GM19351 (cell line): ENCODE data around the gene CAV3.

Source experiments
- ATAC-seq: cut with Tn5 transposase; IDR thresholded peaks from one replicate; pipeline ENCODE4 v1.9.1; 2021; ENCODE audit warnings: mild to moderate bottlenecking, moderate library complexity; ENCODE audit not compliant: unreplicated experiment

CAV3 gene

GRCh38 chr3:8734137-8734878, 706 bp downstream of the CAV3 start:
- ATAC-seq = no peak

- no peak for ATAC-seq
Observed at GRCh38 chr3:8734908-8735307, 1.3 kb downstream of the CAV3 start.

- ATAC-seq = no peak
Observed at GRCh38 chr3:8736436-8736835, 2.8 kb downstream of the CAV3 start.

- no peak for ATAC-seq
Observed at GRCh38 chr3:8737301-8737700, 3.7 kb downstream of the CAV3 start.

- ATAC-seq = no peak
Observed at GRCh38 chr3:8737823-8738222, 4.2 kb downstream of the CAV3 start.

- no peak for ATAC-seq
Observed at GRCh38 chr3:8738639-8739038, 5.0 kb downstream of the CAV3 start.

GRCh38 chr3:8739757-8740504, 6.3 kb downstream of the CAV3 start:
- no peak for ATAC-seq

- no peak for ATAC-seq
Observed at GRCh38 chr3:8741581-8742261, 8.1 kb downstream of the CAV3 start.

GRCh38 chr3:8743021-8743601, 9.5 kb downstream of the CAV3 start:
- ATAC-seq = no peak

GRCh38 chr3:8743911-8744310, 10.3 kb downstream of the CAV3 start:
- no peak for ATAC-seq

DNA sequence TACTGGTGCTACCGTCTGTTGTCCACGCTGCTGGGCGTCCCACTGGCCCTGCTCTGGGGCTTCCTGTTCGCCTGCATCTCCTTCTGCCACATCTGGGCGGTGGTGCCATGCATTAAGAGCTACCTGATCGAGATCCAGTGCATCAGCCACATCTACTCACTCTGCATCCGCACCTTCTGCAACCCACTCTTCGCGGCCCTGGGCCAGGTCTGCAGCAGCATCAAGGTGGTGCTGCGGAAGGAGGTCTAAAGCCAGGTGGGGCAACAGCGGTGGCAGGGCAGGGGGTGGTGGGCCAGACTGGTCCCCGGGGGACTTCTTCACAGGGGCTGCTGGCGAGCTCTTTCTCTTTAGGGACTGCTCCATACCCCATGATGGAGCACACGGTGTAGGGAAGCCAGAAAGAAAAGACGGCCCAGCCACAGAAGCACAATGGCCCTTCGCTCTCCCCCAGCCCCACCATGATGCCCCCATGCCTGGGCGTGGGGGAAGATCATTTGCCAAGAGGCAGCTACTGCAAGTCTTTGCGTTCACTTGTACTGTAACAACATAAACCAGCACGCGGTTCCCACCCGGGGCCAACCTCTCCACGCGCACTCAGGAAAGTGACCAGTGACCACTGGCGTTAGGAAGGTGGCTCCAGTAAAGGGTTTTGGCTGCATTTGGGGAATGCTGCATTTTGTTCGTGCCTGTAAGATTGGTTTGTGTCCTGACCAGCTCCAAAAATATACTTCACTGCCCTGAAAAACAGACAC, 12.2 kb downstream of the CAV3 start:
- ATAC-seq = no peak

- no peak for ATAC-seq
Observed at GRCh38 chr3:8746780-8747345, 13.3 kb downstream of the CAV3 start.

DNA sequence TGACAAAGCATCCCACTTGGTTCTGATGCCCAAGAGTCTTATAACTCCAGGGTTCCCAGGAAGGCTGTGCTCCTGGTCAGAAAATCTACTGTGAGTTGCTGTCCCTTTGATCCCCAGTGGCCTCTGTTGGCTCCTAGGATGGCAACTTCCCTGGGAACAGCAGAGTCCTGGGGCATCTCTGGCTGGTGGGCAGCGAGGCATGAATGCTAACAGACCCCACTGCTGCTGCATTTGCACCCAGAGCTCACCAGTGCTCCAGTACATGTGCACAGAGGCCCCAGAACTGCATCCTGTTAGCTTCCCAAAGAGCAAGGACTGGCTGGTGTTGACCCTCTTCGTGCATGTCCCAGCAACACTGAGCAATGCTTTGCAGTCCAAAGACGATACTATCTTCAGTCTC, 15.7 kb downstream of the CAV3 start:
- ATAC-seq = no peak

DNA sequence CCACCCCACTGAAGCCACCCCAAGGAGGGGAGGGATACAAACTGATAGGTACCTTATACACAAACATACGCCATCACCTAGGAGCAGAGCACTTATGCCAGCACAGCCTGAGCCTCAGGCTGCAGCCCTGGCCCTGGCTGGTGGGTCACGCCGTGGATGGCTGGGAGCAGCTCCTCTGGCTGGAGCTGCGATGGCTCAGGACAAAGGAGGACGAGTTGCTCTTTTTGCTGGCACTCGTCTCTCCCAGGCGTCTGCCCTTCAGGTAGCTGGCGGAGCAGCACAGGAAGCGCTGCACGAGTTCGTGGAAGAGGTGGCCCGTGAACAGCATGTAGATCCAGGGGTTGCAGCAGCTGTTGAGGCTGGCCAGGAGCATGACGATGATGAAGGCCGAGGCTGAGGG, 19.2 kb downstream of the CAV3 start:
- ATAC-seq = no peak

- ATAC-seq = no peak
Observed at GRCh38 chr3:8755097-8755496, 21.5 kb downstream of the CAV3 start.

DNA sequence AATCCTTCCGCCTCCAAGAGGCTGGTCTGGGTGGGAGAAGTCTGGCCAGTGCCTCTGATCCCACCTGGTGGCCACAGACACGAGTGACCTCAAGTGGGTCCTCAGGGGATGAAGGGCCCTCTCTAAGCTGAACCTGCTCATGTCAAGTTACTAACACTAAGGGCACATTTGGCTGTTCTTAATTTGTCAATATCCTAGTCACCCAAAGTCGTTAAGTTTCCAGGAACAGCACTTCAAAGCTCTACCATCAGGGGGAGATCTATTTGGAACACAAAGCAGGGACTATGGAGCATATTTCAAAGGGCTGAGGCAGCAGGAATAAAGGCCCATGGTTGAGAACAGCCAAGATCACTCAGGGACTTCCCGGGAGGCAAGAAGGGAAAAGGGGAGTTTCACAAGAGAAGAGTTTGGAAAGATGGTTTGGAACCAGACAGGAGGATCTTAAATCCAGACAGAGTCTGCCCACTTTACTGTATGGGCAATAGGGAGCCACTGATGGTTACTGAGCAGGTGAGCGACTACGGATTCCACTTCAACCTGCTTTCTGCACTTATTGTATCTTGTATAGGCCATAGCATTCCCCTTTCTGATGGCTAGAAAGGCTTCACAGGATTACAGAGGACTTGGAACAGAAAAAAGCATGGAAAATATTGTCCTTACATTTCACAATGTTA, 22.1 kb downstream of the CAV3 start:
- ATAC-seq = no peak

DNA sequence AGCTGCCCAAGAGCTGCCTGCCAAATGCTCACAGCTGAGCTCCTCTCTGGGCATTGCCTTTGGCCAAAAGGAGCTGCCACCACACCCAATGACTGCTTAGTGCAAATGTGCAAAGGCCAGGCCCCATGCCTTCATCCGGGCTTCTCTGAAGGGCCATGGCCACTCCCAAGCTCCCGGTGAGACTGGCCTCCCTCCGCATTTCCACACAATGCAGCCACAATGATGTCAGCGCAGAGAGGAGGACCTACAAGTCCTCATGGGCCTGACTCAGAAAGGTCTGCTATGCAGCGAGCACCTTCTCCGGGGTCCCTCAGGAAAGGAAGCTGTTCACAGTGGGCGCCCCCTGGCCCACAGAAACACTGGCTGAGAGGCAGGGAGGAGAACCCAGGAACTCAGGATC, 23.1 kb downstream of the CAV3 start:
- no peak for ATAC-seq

DNA sequence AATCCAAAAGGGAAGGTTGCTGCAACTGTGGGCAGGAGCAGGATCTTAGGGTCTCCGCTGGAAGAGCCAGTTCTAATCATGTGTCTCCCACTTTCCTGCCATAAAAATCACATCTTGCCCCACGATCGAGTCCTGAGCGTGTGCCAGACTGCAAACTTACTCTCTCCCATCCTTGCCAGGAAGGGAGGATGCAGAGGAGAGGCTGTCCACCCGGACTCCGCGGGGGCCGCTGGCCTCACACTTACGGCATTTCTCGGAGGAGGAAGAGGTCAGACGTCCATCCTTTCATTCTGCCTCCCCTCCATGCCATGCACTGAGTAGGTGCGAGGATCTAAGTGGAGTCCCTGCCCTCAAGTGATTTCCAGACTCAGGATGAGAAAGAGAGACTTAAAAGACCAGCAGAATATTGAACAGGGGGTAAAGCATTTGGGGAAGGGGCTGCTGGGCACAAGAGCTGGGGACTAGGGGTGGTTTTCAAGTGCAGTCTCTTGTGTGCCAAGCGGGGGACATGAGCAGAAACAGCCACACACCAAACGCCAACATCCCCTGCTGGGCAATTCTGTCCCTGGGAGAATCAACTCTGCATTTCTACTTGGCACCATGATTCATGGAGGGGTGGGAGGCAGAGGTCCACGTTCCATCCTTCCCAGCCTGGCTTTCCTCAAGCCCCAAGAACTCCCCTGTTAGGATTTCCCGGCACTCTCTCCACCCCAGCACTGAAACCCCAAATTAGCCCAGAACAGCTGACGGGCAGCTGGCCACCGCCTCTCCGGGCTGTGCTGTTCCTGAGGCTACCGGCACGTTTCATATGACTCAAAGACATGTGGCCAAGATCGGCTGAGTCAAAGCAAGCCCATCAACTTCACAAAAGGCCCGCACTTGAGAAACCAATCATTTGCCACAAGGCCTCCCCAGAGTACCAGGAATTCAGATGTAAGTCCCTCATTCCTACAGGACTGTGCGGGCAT, 24.2 kb downstream of the CAV3 start:
- ATAC-seq = no peak
